ENCODE measurements around the gene RNF39.

RNF39 gene

GRCh38 chr6:30096829-30097228 lies 21.3 kb upstream of the RNF39 start:
- DNase-seq (ENCODE audit: low read depth in 2 of 2) = no peak

- no peak for DNase-seq (ENCODE audit: low read depth in 2 of 2)
Observed at GRCh38 chr6:30093951-30094661, 18.5 kb upstream of the RNF39 start.

GRCh38 chr6:30092852-30093543 lies 17.4 kb upstream of the RNF39 start:
- DNase-seq (ENCODE audit: low read depth in 2 of 2) = no peak

- no peak for DNase-seq (ENCODE audit: low read depth in 2 of 2)
Observed at GRCh38 chr6:30091577-30092381, 16.2 kb upstream of the RNF39 start.

GRCh38 chr6:30087876-30088275 lies 12.3 kb upstream of the RNF39 start:
- no peak for DNase-seq (ENCODE audit: low read depth in 2 of 2)

- no peak for DNase-seq (ENCODE audit: low read depth in 2 of 2)
Observed at GRCh38 chr6:30077218-30077617, 1.6 kb upstream of the RNF39 start.

GRCh38 chr6:30075790-30076732 lies 492 bp upstream of the RNF39 start:
- DNase-seq (ENCODE audit: low read depth in 2 of 2) = no peak

- no peak for DNase-seq (ENCODE audit: low read depth in 2 of 2)
Observed at GRCh38 chr6:30074331-30075093, 1.1 kb downstream of the RNF39 start.

GRCh38 chr6:30073489-30074235 lies 1.9 kb downstream of the RNF39 start:
- no peak for DNase-seq (ENCODE audit: low read depth in 2 of 2)

- DNase-seq (ENCODE audit: low read depth in 2 of 2) = no peak
Observed at GRCh38 chr6:30071858-30072257, 3.7 kb downstream of the RNF39 start.

- DNase-seq (ENCODE audit: low read depth in 2 of 2) = no peak
Observed at GRCh38 chr6:30071081-30071818, 4.3 kb downstream of the RNF39 start.

- DNase-seq (ENCODE audit: low read depth in 2 of 2) = no peak
Observed at GRCh38 chr6:30067460-30068139, 8.0 kb downstream of the RNF39 start.

GRCh38 chr6:30066577-30067459 lies 8.8 kb downstream of the RNF39 start, which contains the start of gene PPP1R11:
Gene PPP1R11 (plus strand): TSS chr6:30067198. CDS start chr6:30067411, 213 bp downstream.
- peak; percentile 95 to 97 for DNase-seq (ENCODE audit: low read depth in 2 of 2)

- no peak for DNase-seq (ENCODE audit: low read depth in 2 of 2)
Observed at GRCh38 chr6:30066082-30066481, 9.5 kb downstream of the RNF39 start.

- no peak for DNase-seq (ENCODE audit: low read depth in 2 of 2)
Observed at GRCh38 chr6:30063315-30063714, 12.3 kb downstream of the RNF39 start.

- no peak for DNase-seq (ENCODE audit: low read depth in 2 of 2)
Observed at GRCh38 chr6:30062471-30063178, 12.9 kb downstream of the RNF39 start.
